Femur (tissue), 1 donor: ENCODE results near the gene UGT1A8.
"Not testable (repeated sequence)": the region's sequence is repeated elsewhere in the genome, so short reads cannot be mapped to it uniquely, and the experiment has no call there.

ENCODE experiments used
- DNase-seq: peaks from one replicate; pipeline ENCODE4 v3.0.0-alpha.2; 2017

UGT1A8 gene

DNA sequence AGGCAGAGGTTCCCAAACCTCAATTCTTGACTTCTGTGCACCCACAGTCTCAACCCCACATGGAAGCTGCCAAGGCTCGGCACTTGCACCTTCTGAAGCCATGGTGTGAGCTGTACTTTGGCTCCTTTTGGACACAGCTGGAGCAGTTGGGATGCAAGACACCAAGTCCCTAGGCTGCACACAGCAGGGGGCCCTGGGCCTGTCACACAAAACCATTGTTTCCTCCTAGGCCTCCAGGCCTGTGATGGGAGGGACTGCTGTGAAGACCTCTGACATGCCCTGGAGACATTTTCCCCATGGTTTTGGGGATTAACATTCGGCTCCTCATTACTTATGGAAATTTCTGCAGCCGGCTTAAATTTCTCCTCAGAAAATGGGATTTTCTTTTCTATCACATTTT lies 28.6 kb downstream of the UGT1A8 start:
- DNase-seq, result not testable (repeated sequence)

DNA sequence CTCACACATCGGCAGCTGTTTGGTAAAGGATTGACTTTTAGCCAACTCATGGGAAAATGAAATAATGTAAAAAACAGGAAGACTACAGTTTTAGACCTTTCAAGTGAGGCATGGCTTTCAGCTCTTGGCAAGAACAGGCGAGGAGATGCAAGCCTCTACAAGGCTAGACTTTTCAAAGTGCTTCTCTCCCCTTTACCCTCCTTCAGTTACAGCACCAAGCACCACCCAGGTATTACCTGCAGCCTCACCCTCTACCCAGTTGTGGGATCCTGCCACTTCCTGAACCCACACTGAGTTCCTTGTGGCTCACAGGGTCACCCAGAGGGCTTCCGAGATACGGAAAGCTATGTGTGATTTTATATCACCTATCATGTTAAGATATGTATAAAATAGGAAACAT lies 33.5 kb downstream of the UGT1A8 start:
- no peak for DNase-seq

DNA sequence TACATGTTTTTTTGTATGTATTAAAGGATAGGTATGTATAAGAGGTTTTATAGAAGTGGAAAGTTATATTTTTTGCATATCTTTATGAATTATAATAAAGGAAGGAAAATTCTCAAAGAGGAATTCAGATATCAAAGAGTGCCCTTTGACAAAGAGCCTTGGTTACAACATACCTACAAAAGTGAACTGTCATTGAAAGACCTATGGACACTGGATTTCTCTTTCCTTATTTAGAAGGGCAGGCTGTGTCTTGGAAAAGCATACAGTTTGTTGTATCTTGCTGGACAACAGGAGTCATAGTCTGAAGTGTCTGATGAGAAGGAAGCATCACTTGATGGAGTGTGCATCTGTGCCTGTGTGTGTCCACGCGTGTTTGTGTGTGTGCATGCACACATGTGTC lies 34.0 kb downstream of the UGT1A8 start:
- DNase-seq, result no peak

DNA sequence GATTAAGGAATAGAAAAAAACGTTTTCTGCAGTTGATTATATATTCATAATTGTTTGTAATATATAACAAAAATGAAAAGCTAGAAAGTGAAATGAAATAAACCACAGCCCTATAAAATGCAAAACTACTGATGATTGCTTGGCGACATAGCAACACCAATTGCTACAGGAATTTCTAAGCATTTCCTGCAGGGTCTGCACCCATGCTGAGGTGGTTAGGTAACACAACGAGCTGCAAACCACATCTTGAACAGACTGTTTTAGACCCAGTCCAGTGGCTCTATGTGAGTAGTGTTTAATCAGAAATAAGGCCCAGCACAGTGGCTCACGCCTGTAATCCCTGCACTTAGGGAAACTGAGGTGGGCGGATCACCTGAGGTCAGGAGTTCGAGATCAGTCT lies 37.1 kb downstream of the UGT1A8 start:
- no peak for DNase-seq

DNA sequence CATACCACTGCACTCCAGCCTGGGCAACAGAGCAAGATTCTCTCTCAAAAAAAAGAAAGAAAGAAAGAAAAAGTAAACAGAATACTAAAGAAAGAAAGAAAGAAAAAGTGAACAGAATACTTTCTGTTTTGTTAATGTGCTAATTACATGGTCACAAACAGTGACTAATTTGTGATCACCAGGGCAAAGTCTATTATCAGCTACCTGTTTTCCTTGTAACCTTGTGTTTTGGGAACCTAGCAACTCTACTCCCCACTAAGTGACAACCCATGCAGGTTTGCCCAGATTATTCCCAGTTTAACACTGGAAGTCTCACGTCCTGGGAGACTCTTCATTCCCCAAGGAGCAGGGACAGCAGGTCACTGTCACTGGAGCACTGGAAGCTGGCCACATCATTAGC lies 37.6 kb downstream of the UGT1A8 start:
- no peak for DNase-seq

DNA sequence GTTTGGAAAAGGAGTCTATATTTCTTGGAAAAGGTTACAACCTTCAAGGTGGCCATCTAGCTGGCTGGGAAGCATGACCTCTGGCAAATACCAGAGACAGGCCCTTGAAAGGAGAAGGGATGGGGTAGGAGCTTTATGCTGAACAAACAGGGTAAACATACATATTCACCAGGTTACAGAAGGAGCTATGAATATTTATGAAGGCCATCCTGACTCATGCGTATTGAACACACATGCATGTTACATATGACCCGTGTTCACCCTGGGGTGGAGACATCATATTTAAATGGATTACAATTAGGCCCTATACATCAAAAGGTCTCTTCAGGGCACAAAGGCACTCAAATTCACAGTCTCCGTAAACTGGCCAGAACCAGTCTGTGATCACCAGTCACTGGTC lies 38.5 kb downstream of the UGT1A8 start:
- DNase-seq, result not testable (repeated sequence)

DNA sequence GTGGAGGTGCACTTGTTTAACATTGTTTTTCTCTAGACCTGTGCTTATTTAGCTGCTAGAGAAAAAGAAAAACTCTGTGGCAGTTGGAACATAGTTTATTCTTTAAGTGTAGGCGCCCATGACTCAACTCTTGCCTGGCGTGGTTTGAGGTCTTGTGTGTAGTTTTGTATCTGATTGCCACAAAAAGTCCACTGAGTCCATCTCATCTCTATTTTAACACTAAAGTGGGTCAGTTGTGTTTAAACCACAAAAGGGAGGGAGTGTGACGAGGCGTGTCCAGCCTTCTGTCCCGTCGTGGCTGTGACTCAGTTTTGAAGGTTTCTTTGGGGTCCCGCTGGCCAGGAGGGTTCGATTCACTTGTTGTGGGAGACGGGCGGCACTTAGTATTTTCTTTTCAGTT lies 39.0 kb downstream of the UGT1A8 start:
- DNase-seq, result no peak

DNA sequence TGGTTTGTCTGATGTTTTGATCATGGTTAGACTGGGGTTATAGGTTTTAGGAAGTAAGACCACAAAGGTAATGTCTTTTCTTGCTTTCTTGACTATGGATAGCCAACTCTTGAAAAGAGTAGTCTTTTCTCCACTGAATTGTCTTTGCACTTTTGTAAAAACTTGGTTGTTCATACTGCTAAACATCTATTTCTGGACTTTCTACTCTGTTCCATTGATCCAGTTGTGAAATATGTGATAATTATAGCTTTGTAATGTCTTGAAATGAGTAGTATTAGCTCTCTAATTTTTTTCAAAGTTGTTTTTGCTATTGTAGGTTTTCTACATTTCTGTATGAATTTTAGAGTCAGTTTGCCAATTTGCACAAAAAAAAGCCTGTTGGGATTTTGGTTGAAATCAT lies 41.2 kb downstream of the UGT1A8 start:
- DNase-seq, result no peak

DNA sequence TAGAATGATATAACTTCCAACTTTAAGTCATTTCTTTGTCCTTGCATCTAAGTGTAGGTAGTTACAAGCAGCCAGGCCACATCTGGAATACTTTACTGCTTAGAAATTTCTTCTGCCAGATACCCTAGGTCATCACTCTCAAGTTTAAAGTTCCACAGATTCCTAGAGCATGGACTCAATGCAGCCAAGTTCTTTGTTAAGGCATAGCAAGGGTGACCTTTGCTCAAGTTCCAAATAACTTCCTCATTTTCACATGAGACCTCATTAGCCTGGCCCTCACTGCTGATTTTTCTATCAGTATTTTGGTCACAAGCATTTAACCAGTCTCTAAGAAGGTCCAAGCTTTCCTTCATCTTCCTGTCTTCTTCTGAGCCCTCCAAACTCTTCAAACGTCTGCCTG lies 46.5 kb downstream of the UGT1A8 start:
- DNase-seq, result no peak

DNA sequence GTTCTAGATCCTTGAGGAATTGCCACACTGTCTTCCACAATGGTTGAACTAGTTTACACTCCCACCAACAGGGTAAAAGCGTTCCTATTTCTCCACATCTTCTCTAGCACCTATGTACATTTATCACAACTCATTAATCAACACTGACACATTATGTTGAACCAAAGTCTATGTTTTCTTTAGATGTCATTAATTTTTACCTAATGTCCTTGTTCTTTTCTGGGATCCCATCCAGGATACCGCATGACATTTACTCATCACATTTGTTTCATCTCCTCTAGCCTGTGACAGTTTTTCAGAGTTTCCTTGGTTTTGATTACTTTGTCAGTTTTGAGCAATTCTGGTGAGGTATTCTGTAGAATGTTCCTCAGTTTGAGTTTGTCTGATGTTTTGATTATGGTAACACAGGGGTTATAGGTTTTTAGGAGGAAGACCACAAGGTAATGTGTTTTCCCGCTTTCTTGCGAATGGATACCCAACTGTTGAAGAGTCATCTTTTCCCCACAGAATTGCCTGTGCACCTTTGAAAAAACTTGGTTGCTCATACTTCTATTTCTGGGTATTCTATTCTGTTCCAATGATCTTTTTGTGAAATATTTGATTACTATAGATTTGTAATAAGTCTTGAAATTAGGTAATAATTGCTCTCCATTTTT lies 51.3 kb downstream of the UGT1A8 start:
- DNase-seq, result no peak

DNA sequence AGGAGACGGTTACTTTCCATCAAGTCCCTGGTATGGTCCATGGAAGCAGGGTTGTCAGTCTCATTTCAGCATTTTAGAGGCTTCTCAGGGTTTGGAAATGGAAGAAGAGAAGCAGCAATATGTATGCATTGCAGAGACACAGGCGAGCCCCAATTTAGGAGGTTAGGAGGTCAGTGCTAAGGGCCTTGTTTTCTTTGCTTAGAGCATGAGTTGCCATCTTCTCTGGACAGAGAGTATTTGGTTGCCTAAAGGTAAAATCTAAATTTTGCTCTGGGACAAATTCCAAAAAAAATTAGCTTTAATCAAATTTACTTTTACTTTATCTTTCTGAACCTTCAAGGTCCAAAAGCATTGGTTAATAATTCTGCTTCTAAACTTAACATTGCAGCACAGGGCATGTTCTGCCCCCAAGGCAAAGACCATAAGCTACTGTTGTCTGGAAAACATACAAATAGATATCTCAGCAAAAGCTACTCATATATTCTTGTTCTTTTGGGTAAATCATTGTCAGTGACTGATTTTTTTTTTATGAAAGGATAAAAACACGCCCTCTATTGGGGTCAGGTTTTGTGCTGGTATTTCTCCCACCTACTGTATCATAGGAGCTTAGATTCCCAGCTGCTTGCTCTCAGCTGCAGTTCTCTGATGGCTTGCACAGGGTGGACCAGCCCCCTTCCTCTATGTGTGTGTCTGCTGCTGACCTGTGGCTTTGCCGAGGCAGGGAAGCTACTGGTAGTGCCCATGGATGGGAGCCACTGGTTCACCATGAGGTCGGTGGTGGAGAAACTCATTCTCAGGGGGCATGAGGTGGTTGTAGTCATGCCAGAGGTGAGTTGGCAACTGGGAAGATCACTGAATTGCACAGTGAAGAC lies 54.1 kb downstream of the UGT1A8 start, which contains the start of gene UGT1A9:
Gene UGT1A9, plus strand, starts transcription at position 609 of the 872 bp plus-strand sequence. Its CDS starts 37 bp downstream, at position 646.
- DNase-seq, result no peak

DNA sequence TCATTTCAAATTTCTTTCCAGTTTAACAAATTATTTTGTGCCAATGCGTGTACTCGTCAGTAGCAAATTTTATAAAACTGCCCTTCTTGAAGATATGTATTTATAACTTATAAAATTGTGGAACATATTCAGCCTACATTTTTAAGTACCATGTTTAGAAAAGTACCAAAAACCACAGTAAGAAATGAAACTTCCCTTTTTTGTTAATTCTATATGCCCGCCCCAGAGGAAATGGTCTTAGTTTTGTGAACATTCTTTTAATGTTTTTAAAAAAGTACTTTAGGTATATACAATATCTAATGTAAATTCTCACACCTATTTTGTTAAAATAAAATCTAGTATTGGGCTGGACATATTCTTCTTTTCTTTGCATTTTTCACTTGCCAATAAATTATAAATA lies 55.5 kb downstream of the UGT1A8 start:
- DNase-seq, result no peak

DNA sequence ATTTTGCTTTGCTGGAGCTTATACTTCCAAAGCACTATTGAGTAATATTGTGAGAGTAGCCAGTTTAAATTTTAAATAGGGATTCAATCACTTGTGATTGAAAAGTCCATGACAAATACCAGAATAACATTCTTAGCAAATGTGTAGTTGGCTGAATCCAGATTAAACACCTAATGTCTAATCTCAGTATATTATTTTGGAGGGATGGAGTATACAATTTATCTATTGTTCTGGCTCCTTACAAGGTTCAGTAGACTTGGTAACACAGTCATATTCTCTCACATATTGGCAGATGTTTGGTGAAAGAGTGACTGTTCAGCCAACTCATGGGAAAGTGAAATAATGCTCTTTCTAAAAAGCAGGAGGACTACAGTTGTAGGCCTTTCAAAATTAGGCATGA lies 56.5 kb downstream of the UGT1A8 start:
- DNase-seq, result no peak

DNA sequence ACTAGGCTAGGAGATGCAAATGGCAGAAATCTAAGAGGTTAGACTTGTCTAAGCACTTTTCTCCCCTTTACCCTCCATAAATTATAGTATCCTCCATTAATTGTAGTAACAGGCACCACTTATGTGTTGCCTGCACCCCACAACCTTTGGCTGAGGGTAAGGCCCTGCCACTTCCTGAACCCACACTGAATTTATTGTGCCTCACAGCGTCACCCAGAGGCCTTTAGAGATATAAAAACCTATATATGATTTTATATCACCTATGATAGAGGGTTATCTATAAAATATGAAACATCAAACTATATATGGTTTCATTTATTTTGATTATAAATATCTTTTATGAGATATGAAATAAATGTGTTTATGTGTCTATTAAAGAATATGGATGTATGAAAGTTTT lies 56.9 kb downstream of the UGT1A8 start:
- DNase-seq, result no peak

DNA sequence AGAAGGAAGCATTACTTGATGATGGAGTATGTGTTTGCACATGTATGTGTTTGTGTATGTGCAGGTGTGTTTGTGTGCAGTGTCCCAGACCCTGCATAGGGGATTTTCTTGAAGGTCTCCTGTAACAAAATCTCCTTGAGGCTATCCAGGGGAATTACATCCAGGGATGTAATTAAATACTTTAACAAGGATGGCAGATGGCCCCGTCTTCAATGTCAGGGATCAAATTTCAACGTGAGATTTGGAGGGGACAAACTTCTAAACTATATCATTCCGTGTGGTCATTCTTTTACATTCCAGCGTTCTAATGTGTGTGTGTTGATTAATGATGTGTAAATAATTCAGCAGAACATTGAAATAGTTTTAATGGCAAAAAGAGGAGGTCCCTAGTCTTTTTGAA lies 57.6 kb downstream of the UGT1A8 start:
- DNase-seq, result no peak

DNA sequence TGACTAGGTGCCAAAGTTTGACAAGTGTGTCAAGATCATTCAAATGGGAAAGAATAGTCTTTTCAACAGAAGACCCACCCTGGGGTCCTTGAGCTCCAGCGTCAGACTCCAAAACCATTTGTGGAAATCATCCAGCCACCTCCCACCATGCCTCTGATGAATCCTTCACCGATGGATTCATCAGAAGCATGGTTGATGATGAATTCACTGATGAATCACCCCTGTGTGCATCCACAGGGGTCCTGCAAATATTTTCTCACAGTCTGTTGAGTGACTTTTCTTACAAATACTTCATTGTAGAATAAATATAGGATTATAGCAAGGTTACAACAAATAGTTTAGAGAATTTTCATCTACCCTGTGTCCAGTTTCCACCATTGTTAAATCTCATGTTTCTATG lies 58.6 kb downstream of the UGT1A8 start:
- no peak for DNase-seq

DNA sequence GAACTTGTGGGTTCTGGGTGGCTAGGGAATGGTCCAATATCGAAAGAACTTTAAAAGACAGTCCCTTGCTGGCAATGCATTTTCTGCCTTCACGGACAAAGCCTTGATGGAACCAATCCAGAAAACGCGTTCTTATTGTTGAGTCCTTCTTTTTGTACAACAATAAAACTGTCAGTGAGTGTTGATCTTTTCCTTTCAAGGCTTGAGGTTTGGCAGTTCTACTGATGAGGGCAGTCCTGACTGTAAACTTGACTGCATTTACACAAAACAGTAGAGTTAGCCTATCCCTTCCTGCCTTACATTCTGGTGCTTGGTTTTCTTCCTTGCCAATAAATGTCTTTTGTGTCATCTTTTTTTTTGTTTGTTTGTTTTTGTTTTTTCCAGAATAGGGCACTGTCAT lies 61.8 kb downstream of the UGT1A8 start:
- DNase-seq, result no peak

DNA sequence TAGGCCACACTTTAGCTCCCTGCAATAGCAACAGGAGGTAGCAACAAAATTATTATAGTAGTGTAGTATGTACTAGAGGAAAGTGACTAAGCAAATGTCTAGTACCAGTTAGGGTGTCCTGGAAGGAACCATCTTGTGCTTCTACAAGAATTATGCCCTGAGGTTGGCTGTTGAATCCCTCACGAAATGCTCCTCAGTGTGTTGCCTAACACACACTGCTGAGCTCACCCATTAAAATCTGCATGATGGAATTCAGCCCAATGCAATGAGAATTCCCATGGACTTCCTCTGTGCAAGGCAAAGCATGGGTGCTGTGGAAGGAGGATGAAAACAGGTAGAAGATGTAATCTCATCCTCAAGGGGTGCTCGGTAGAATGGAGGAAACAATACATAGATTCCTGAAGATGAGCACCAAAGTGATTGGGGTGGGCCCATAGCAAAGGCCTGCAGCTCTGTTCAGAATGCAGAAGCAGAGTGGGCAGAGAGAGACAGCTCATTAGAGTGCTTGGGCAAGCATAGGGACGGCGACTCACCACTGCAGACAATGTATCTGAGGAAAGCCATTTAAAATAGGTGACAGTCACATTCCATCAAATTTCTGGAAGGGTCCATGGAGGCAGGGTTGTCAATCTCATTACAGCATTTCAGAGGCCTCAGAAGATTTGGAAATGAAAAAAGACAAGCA lies 63.1 kb downstream of the UGT1A8 start:
- no peak for DNase-seq

DNA sequence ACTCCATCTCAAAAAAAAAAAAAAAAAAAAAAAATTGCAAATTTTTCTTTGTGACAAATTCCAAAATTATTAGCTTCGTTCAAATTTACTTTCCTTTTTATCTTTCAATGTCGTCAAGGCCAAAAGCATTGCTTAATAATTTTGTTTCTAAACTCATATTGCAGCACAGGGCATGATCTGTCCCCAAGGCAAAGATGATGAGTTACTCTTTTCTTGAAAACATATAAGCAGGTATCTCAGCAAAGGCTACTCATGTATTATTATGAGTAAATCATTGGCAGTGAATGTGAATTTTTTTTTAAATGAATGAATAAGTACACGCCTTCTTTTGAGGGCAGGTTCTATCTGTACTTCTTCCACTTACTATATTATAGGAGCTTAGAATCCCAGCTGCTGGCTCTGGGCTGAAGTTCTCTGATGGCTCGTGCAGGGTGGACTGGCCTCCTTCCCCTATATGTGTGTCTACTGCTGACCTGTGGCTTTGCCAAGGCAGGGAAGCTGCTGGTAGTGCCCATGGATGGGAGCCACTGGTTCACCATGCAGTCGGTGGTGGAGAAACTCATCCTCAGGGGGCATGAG lies 64.2 kb downstream of the UGT1A8 start, which contains the start of gene UGT1A7:
Gene UGT1A7, plus strand, starts transcription at position 381 of the 579 bp plus-strand sequence. Its CDS starts 37 bp downstream, at position 418.
- no peak for DNase-seq

DNA sequence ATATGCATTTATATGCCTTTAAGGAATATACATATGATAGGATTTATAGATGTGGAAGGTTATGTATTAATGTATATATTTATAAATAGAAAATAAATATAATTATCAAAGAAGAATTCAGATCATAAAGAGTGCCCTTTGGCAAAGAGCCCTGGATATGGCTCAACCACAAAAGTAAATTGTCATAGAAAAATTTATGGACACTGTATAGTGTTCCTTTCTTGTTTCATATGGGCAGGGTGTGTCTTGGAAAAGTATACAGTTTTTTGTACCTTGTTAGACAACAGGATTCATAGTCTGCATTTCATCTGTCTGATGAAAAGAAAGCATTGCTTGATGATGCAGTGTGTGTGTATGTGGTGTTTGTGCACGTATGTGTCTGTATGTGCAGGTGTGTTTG lies 67.2 kb downstream of the UGT1A8 start:
- no peak for DNase-seq

DNA sequence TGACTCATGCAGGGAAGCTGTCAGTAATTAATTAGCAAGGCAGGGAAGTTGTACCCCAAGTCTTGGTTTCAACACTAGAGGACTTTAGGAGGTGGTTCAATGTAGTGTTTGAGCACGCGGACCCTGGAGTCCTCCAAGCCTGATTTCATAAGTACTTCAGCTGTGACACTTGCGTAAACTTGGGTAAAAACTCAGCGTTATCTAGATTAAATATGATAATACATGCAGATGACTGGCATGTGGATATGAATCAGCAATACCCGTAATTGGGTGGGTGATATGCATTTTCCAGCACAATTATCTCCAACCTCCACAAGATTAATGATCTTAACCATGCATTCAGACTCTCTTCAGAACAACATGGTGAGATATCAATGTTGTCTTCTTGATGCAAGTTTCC lies 69.5 kb downstream of the UGT1A8 start:
- no peak for DNase-seq

DNA sequence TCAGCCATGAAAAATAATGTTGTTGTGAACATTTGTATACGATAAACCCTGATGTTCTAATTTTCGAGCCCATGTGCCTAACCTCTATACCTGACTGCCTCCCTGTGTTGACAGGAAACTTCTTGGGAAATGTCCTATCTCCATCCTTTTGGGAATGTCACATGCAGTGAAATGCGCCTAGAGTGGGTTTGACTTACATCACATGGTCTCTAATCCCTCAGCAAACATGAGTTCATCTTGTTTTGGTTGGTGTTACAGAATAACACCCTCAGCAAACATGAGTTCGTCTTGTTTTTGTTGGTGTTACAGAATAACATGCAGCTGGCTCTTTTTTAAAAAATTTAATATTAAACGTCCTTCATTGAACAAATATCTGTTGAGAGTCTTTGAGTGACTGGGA lies 70.9 kb downstream of the UGT1A8 start:
- DNase-seq, result no peak

DNA sequence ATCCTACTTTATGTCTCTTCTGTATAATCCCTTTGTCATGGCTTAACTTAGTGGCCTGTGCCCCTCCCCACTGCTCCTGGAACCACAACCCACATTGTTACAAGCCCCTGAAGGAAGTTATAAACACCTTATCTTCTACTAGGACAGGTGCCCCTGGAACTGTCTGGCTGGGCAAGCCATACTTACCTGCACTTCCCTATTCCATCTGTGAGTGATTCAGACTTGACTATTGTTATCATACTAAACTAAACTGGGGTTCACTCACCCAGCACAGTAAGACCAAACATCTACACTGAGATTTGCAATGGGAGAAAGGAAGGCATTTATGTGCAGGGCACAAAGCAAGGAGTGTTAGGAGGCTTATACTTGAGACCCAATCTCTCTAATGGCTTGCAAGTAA lies 71.6 kb downstream of the UGT1A8 start:
- no peak for DNase-seq
